Cardiac septum (tissue), 1 donor: ENCODE measurements around the gene FOXI2. TPM values are rescaled to one million over a fixed set of nuclear protein-coding genes. Genes with fewer than 3 reads are reported as not detected.

Source experiments
- DNase-seq: peaks from one replicate; pipeline ENCODE4 v3.0.0-alpha.2; 2020; ENCODE audit warnings: low spot score
- intact Hi-C: fragments of 100-400 bp; cut with DNase I; formaldehyde crosslinking; loops from one replicate; pipeline ENCODE4 v1.14.0; 2022
- total RNA-seq: library from RNA; stranded (reverse); fragmentation: NEBNext Ultra II Directional; extraction: Animal tissue kit (Norgen Biotek cat#: 25700); gene quantifications from one replicate; pipeline ENCODE4 v1.2.1, GENCODE V29; 2021
- donor health status: DM: no; HTN: no; CAD: no.

The FOXI2 gene
- total RNA-seq, 1 donor from 2014 or later = 0.24 TPM

GRCh38 chr10:127739908-127740307, 2.9 kb downstream of the FOXI2 start:
- intact Hi-C loops = no loop called here
- DNase-seq = no peak

GRCh38 chr10:127740596-127740995, 3.6 kb downstream of the FOXI2 start:
- no peak for DNase-seq
- intact Hi-C loops = no loop called here

GRCh38 chr10:127743205-127743604, 6.2 kb downstream of the FOXI2 start:
- DNase-seq = no peak
- intact Hi-C loops = no loop called here

GRCh38 chr10:127744956-127745355, 8.0 kb downstream of the FOXI2 start:
- intact Hi-C loops = no loop called here
- no peak for DNase-seq

GRCh38 chr10:127745861-127746260, 8.9 kb downstream of the FOXI2 start:
- intact Hi-C loops = no loop called here
- no peak for DNase-seq

- intact Hi-C loops = no loop called here
- no peak for DNase-seq
These were observed 18.8 kb downstream of the FOXI2 start for GRCh38 chr10:127755753-127756152.

GRCh38 chr10:127756264-127756663, 19.3 kb downstream of the FOXI2 start:
- no peak for DNase-seq
- intact Hi-C loops = no loop called here

GRCh38 chr10:127757033-127757432, 20.0 kb downstream of the FOXI2 start:
- intact Hi-C loops = no loop called here
- DNase-seq = no peak

GRCh38 chr10:127759276-127759675, 22.3 kb downstream of the FOXI2 start:
- DNase-seq = no peak
- intact Hi-C loops = no loop called here

GRCh38 chr10:127762925-127763324, 25.9 kb downstream of the FOXI2 start:
- intact Hi-C loops = no loop called here
- no peak for DNase-seq

- intact Hi-C loops = no loop called here
- no peak for DNase-seq
These were observed 38.0 kb downstream of the FOXI2 start for GRCh38 chr10:127774766-127775559.

- no peak for DNase-seq
- intact Hi-C loops = no loop called here
These were observed 39.8 kb downstream of the FOXI2 start for GRCh38 chr10:127776816-127777215.

- intact Hi-C loops = no loop called here
- no peak for DNase-seq
These were observed 44.4 kb downstream of the FOXI2 start for GRCh38 chr10:127781412-127781811.

- no peak for DNase-seq
- intact Hi-C loops = no loop called here
These were observed 50.9 kb downstream of the FOXI2 start for GRCh38 chr10:127787873-127788272.

GRCh38 chr10:127790066-127790624, 53.2 kb downstream of the FOXI2 start:
- DNase-seq = no peak

More at GRCh38 chr10:127790066-127790624, 53.2 kb downstream of the FOXI2 start:
- intact Hi-C loops = no loop called here

Other genes starting within 250 kb of the FOXI2 start
- not detected for gene NPS, start 187.9 kb upstream of the FOXI2 start, total RNA-seq
- not detected for gene CLRN3, start 155.8 kb downstream of the FOXI2 start, total RNA-seq
- 51.1 TPM for gene PTPRE, start 169.9 kb downstream of the FOXI2 start, total RNA-seq